HepG2 (cell line): ENCODE data around the gene REPIN1. TPM values are rescaled to one million over a fixed set of nuclear protein-coding genes. Genes with fewer than 3 reads are reported as not detected.

Experiments used
- GMEB1 ChIP-seq: sonication (generic); formaldehyde crosslinking; IDR thresholded peaks from 2 replicates; pipeline ENCODE4 v1.5.1; 2020; ENCODE audit warnings: missing genetic modification reagents, mild to moderate bottlenecking, borderline replicate concordance
- GTF3A ChIP-seq: sonication (generic); formaldehyde crosslinking; conservative IDR thresholded peaks from 2 replicates; pipeline ENCODE4 v1.4.0; 2020; ENCODE audit warnings: mild to moderate bottlenecking, missing genetic modification reagents
- HBP1 ChIP-seq: IDR thresholded peaks from 2 replicates; pipeline ENCODE4 v1.6.1; 2016; ENCODE audit warnings: low read depth, control low read depth
- LCORL ChIP-seq, 2 experiments: fragments of 450-650 bp in 1 of 2; sonication (generic) in 1 of 2; formaldehyde crosslinking in 1 of 2; IDR thresholded peaks; 2 replicates each; pipeline versions ENCODE4 v1.5.0 to v1.6.1; 2017 to 2020; ENCODE audit warnings: antibody characterized with exemption in 1 of 2, missing genetic modification reagents in 1 of 2
- MEF2D ChIP-seq: sonication (generic); formaldehyde crosslinking; IDR thresholded peaks from 2 replicates; pipeline ENCODE4 v1.5.1; 2020; ENCODE audit warnings: mild to moderate bottlenecking, missing genetic modification reagents
- REL ChIP-seq: sonication (generic); formaldehyde crosslinking; conservative IDR thresholded peaks from 2 replicates; pipeline ENCODE4 v1.8.0; 2022; ENCODE audit warnings: mild to moderate bottlenecking, missing genetic modification reagents, moderate library complexity
- SP2 ChIP-seq: sonication (generic); formaldehyde crosslinking; IDR thresholded peaks from 2 replicates; pipeline ENCODE4 v1.5.1; 2020; ENCODE audit warnings: mild to moderate bottlenecking, missing genetic modification reagents
- THAP9 ChIP-seq: sonication (generic); formaldehyde crosslinking; IDR thresholded peaks from 2 replicates; pipeline ENCODE4; 2020; ENCODE audit warnings: missing genetic modification reagents, mild to moderate bottlenecking, borderline replicate concordance
- ZNF484 ChIP-seq: sonication (generic); formaldehyde crosslinking; IDR thresholded peaks from 2 replicates; pipeline ENCODE4 v1.5.1; 2020; ENCODE audit warnings: mild to moderate bottlenecking, low read depth, missing genetic modification reagents, borderline replicate concordance
- ZNF7 ChIP-seq: IDR thresholded peaks from 2 replicates; pipeline ENCODE4 v1.6.1; 2016; ENCODE audit warnings: missing biosample characterization, missing genetic modification reagents
- polyA plus RNA-seq, 8 experiments: library from polyadenylated mRNA; depleted of rRNA in 3 of 8; stranded (reverse) in 7 of 8; unstranded in 1 of 8; fragments of >200 nt; fragmentation: Illumina TruSeq in 4 of 8; extraction: Trizol in 4 of 8; gene quantifications; 2 replicates each; pipeline versions ENCODE4 v1.2.1 to v1.2.3, GENCODE V29; 2011 to 2016; ENCODE audit warnings: low read depth in 4 of 8, missing spikeins in 1 of 8, mixed read lengths in 1 of 8; ENCODE audit not compliant: insufficient read depth in 1 of 8
- total RNA-seq, 5 experiments: library from RNA; depleted of rRNA; stranded (reverse); fragments of >200 nt; fragmentation: Illumina TruSeq; extraction: Trizol; gene quantifications; 2 replicates each; pipeline ENCODE4 v1.2.3, GENCODE V29; 2016; ENCODE audit warnings: low read depth in 1 of 5
- TF ChIP-seq, protein P1 (sequence below): sonication (generic); formaldehyde crosslinking; IDR thresholded peaks from 2 replicates; pipeline ENCODE4 v1.5.1; 2020; ENCODE audit warnings: mild to moderate bottlenecking, missing genetic modification reagents
- TF ChIP-seq, protein P2 (sequence below): sonication (generic); formaldehyde crosslinking; IDR thresholded peaks from 2 replicates; pipeline ENCODE4 v1.8.0; 2022; ENCODE audit warnings: mild to moderate bottlenecking, missing genetic modification reagents
- TF ChIP-seq, protein P3 (sequence below): sonication (generic); formaldehyde crosslinking; IDR thresholded peaks from 2 replicates; pipeline ENCODE4 v1.8.0; 2022; ENCODE audit warnings: mild to moderate bottlenecking, missing genetic modification reagents, moderate library complexity

REPIN1 gene
- total and polyA plus RNA-seq, 2 of the 13 experiments (the other 11 are each of a cell fraction or from before 2014, with no cell fraction given), result 69.9 to 108 TPM

- TF ChIP-seq THAP9 (no peak), ZNF7 (CRISPR knock-in tag) (no peak), HBP1 (CRISPR knock-in tag) (peak; percentile 60; the same call in 1 of the 2 replicates), MEF2D (CRISPR knock-in tag) (0 out of 2 replicates have a peak, but pooled peaks have one; percentile 61), GTF3A (CRISPR knock-in tag) (no peak; the same call in 1 of the 2 replicates), REL (CRISPR knock-in tag) (no peak), ZNF484 (no peak), LCORL (IDR thresholded peaks at IDR 0.05) (no peak), LCORL (CRISPR knock-in tag; IDR thresholded peaks at IDR 0.05) (peak; percentile 77), GMEB1 (CRISPR knock-in tag) (peak; percentile 60; the same call in 1 of the 2 replicates), SP2 (CRISPR knock-in tag) (no peak; the same call in 1 of the 2 replicates)
- TF ChIP-seq, protein P1, sequence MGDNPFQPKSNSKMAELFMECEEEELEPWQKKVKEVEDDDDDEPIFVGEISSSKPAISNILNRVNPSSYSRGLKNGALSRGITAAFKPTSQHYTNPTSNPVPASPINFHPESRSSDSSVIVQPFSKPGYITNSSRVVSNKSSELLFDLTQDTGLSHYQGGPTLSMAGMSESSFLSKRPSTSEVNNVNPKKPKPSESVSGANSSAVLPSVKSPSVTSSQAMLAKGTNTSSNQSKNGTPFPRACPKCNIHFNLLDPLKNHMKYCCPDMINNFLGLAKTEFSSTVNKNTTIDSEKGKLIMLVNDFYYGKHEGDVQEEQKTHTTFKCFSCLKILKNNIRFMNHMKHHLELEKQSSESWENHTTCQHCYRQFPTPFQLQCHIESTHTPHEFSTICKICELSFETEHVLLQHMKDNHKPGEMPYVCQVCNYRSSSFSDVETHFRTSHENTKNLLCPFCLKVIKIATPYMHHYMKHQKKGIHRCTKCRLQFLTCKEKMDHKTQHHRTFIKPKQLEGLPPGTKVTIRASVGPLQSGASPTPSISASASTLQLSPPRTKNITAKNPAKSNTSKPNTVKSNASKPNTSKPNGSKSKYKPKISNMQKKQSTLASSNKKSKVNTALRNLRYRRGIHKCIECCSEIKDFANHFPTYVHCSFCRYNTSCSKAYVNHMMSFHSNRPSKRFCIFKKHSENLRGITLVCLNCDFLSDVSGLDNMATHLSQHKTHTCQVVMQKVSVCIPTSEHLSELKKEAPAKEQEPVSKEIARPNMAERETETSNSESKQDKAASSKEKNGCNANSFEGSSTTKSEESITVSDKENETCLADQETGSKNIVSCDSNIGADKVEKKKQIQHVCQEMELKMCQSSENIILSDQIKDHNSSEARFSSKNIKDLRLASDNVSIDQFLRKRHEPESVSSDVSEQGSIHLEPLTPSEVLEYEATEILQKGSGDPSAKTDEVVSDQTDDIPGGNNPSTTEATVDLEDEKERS (CRISPR knock-in tag), result no peak
- TF ChIP-seq, protein P2, sequence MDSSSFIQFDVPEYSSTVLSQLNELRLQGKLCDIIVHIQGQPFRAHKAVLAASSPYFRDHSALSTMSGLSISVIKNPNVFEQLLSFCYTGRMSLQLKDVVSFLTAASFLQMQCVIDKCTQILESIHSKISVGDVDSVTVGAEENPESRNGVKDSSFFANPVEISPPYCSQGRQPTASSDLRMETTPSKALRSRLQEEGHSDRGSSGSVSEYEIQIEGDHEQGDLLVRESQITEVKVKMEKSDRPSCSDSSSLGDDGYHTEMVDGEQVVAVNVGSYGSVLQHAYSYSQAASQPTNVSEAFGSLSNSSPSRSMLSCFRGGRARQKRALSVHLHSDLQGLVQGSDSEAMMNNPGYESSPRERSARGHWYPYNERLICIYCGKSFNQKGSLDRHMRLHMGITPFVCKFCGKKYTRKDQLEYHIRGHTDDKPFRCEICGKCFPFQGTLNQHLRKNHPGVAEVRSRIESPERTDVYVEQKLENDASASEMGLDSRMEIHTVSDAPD (CRISPR knock-in tag), result no peak; the same call in 1 of the 2 replicates
- TF ChIP-seq, protein P3, sequence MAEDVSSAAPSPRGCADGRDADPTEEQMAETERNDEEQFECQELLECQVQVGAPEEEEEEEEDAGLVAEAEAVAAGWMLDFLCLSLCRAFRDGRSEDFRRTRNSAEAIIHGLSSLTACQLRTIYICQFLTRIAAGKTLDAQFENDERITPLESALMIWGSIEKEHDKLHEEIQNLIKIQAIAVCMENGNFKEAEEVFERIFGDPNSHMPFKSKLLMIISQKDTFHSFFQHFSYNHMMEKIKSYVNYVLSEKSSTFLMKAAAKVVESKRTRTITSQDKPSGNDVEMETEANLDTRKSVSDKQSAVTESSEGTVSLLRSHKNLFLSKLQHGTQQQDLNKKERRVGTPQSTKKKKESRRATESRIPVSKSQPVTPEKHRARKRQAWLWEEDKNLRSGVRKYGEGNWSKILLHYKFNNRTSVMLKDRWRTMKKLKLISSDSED (CRISPR knock-in tag), result no peak
Measured at GRCh38 chr7:150383710-150384397, 15.2 kb downstream of the REPIN1 start (continued).
